ENCODE data around the gene RCVRN.

RCVRN gene

DNA sequence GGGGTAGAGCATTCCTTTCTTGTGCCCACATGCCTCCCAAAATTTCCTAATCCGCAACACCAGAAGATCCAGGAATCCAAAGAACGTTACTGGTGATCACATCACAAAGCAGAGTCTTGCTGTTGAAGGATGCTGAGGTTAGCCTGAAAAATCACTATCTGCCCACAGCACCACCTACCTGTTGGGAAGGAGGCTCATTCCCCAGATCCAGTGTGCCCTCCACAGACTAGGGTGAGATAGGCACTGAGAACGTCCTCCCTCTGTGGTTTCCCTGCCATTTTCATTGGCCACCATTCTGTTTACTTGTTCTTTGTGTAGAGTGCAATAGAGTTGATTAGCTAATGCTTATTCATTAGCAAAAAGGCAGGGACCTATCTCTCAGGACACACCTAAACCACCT is 30.3 kb downstream of the RCVRN start:
- Histone ChIP-seq H3K27ac (replicated peaks) (no peak overlapping the region), H3K4me3 (replicated peaks; ENCODE audit: insufficient read depth, low read length) (no peak overlapping the region), H3K27me3 (ENCODE audit: insufficient read depth, poor library complexity, severe bottlenecking) (no peaks in the 10 kb centered on the region)
- no peak for TF ChIP-seq GABPA (IDR thresholded peaks at IDR 0.05; ENCODE audit: low read depth)
- TF ChIP-seq SPI1 (IDR thresholded peaks at IDR 0.05; ENCODE audit: borderline replicate concordance, low read depth): no peak
- TF ChIP-seq, protein P1, sequence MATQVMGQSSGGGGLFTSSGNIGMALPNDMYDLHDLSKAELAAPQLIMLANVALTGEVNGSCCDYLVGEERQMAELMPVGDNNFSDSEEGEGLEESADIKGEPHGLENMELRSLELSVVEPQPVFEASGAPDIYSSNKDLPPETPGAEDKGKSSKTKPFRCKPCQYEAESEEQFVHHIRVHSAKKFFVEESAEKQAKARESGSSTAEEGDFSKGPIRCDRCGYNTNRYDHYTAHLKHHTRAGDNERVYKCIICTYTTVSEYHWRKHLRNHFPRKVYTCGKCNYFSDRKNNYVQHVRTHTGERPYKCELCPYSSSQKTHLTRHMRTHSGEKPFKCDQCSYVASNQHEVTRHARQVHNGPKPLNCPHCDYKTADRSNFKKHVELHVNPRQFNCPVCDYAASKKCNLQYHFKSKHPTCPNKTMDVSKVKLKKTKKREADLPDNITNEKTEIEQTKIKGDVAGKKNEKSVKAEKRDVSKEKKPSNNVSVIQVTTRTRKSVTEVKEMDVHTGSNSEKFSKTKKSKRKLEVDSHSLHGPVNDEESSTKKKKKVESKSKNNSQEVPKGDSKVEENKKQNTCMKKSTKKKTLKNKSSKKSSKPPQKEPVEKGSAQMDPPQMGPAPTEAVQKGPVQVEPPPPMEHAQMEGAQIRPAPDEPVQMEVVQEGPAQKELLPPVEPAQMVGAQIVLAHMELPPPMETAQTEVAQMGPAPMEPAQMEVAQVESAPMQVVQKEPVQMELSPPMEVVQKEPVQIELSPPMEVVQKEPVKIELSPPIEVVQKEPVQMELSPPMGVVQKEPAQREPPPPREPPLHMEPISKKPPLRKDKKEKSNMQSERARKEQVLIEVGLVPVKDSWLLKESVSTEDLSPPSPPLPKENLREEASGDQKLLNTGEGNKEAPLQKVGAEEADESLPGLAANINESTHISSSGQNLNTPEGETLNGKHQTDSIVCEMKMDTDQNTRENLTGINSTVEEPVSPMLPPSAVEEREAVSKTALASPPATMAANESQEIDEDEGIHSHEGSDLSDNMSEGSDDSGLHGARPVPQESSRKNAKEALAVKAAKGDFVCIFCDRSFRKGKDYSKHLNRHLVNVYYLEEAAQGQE (IDR thresholded peaks at IDR 0.05; ENCODE audit: insufficient replicate concordance, low read depth): no peak
- TF ChIP-seq POLR2AphosphoS5 (IDR thresholded peaks at IDR 0.05; ENCODE audit: low read depth): no peak
- TF ChIP-seq, protein P2, sequence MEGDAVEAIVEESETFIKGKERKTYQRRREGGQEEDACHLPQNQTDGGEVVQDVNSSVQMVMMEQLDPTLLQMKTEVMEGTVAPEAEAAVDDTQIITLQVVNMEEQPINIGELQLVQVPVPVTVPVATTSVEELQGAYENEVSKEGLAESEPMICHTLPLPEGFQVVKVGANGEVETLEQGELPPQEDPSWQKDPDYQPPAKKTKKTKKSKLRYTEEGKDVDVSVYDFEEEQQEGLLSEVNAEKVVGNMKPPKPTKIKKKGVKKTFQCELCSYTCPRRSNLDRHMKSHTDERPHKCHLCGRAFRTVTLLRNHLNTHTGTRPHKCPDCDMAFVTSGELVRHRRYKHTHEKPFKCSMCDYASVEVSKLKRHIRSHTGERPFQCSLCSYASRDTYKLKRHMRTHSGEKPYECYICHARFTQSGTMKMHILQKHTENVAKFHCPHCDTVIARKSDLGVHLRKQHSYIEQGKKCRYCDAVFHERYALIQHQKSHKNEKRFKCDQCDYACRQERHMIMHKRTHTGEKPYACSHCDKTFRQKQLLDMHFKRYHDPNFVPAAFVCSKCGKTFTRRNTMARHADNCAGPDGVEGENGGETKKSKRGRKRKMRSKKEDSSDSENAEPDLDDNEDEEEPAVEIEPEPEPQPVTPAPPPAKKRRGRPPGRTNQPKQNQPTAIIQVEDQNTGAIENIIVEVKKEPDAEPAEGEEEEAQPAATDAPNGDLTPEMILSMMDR (IDR thresholded peaks at IDR 0.05; ENCODE audit: insufficient read depth, low read length): no peak
- no peak for DNase-seq (ENCODE audit: low read depth in 1 of 2, low spot score in 1 of 2)

- Histone ChIP-seq H3K27me3 (ENCODE audit: insufficient read depth, poor library complexity, severe bottlenecking) (no peaks in the 10 kb centered on the region), H3K27ac (replicated peaks) (no peak overlapping the region), H3K4me3 (replicated peaks; ENCODE audit: insufficient read depth, low read length) (no peak overlapping the region)
- TF ChIP-seq, protein P1 (IDR thresholded peaks at IDR 0.05; ENCODE audit: insufficient replicate concordance, low read depth): no peak
- TF ChIP-seq, protein P2 (IDR thresholded peaks at IDR 0.05; ENCODE audit: insufficient read depth, low read length): no peak
- no peak for TF ChIP-seq GABPA (IDR thresholded peaks at IDR 0.05; ENCODE audit: low read depth)
- no peak for TF ChIP-seq POLR2AphosphoS5 (IDR thresholded peaks at IDR 0.05; ENCODE audit: low read depth)
- no peak for TF ChIP-seq SPI1 (IDR thresholded peaks at IDR 0.05; ENCODE audit: borderline replicate concordance, low read depth)
- DNase-seq (ENCODE audit: low read depth in 1 of 2, low spot score in 1 of 2): no peak
Observed at GRCh38 chr17:9872852-9873251, 32.2 kb downstream of the RCVRN start.

DNA sequence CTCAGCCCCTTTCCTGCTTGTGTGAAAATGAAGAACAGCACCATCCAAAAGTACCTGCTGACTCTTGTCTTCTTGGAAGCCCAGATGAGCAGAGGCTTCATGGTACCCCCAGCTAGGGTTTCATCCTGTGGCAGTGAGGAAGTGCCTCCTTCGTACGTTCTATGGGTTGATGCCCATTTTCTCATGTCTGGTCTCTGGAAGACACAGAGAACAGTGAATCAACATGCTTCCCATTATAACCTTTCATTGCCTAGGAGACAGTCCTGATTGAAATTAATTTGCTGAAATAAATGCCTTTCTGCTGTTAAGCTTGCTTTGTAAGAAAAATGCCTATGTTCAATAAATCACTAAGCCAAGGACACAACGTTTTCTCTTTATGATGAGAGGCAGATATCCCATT is 36.5 kb downstream of the RCVRN start:
- TF ChIP-seq GABPA (IDR thresholded peaks at IDR 0.05; ENCODE audit: low read depth) (no peak), SPI1 (IDR thresholded peaks at IDR 0.05; ENCODE audit: borderline replicate concordance, low read depth) (no peak), POLR2AphosphoS5 (IDR thresholded peaks at IDR 0.05; ENCODE audit: low read depth) (no peak)
- TF ChIP-seq, protein P1 (IDR thresholded peaks at IDR 0.05; ENCODE audit: insufficient replicate concordance, low read depth): no peak
- TF ChIP-seq, protein P2 (IDR thresholded peaks at IDR 0.05; ENCODE audit: insufficient read depth, low read length): no peak
- Histone ChIP-seq H3K27me3 (ENCODE audit: insufficient read depth, poor library complexity, severe bottlenecking) (no peaks in the 10 kb centered on the region), H3K27ac (replicated peaks) (no peak overlapping the region), H3K4me3 (replicated peaks; ENCODE audit: insufficient read depth, low read length) (no peak overlapping the region)
- no peak for DNase-seq (ENCODE audit: low read depth in 1 of 2, low spot score in 1 of 2)
